LoVo (cell line): ENCODE data around the gene SEC62.
A peak's percentile ranks its signal among the peaks of the same experiment; 100 is the strongest.

Experiments used
- DNase-seq: peaks from one replicate; pipeline ENCODE4 v3.0.0-alpha.2; 2016; ENCODE audit warnings: low spot score

The SEC62 gene

GRCh38 chr3:169966951-169967915 is 626 bp downstream of the SEC62 start:
- peak; percentile 23 for DNase-seq

GRCh38 chr3:169968224-169968885 is 1.7 kb downstream of the SEC62 start:
- DNase-seq, result no peak

GRCh38 chr3:169969174-169970095 is 2.8 kb downstream of the SEC62 start:
- DNase-seq, result no peak

- DNase-seq, result no peak
Observed at GRCh38 chr3:169970847-169971246, 4.2 kb downstream of the SEC62 start.

GRCh38 chr3:169971522-169971921 is 4.9 kb downstream of the SEC62 start:
- no peak for DNase-seq

GRCh38 chr3:169980055-169980454 is 13.4 kb downstream of the SEC62 start:
- DNase-seq, result no peak

GRCh38 chr3:169984292-169984691 is 17.7 kb downstream of the SEC62 start:
- DNase-seq, result no peak

- no peak for DNase-seq
Observed at GRCh38 chr3:169990431-169990830, 23.8 kb downstream of the SEC62 start.

GRCh38 chr3:169992156-169992555 is 25.5 kb downstream of the SEC62 start:
- DNase-seq, result no peak

- no peak for DNase-seq
Observed at GRCh38 chr3:169992781-169993180, 26.2 kb downstream of the SEC62 start.

GRCh38 chr3:169993761-169994160 is 27.2 kb downstream of the SEC62 start:
- no peak for DNase-seq

- no peak for DNase-seq
Observed at GRCh38 chr3:169996063-169996462, 29.5 kb downstream of the SEC62 start.

- no peak for DNase-seq
Observed at GRCh38 chr3:169998668-169999131, 32.1 kb downstream of the SEC62 start.

GRCh38 chr3:169999433-169999832 is 32.8 kb downstream of the SEC62 start:
- no peak for DNase-seq

- no peak for DNase-seq
Observed at GRCh38 chr3:170000051-170000450, 33.4 kb downstream of the SEC62 start.

- DNase-seq, result no peak
Observed at GRCh38 chr3:170002231-170002630, 35.6 kb downstream of the SEC62 start.

GRCh38 chr3:170002879-170003278 is 36.3 kb downstream of the SEC62 start:
- DNase-seq, result no peak

GRCh38 chr3:170003881-170004356 is 37.3 kb downstream of the SEC62 start:
- DNase-seq, result no peak

- DNase-seq, result no peak
Observed at GRCh38 chr3:170007031-170007663, 40.5 kb downstream of the SEC62 start.

- no peak for DNase-seq
Observed at GRCh38 chr3:170010498-170010897, 43.9 kb downstream of the SEC62 start.

GRCh38 chr3:170012683-170013400 is 46.2 kb downstream of the SEC62 start:
- no peak for DNase-seq
